NCI-H460 (cell line): ENCODE results near the gene STAC. TPM values are rescaled to one million over a fixed set of nuclear protein-coding genes. Genes with fewer than 3 reads are reported as not detected.
"Not testable (repeated sequence)": the region's sequence is repeated elsewhere in the genome, so short reads cannot be mapped to it uniquely, and the experiment has no call there.

Experiments used
- DNase-seq: peaks from one replicate; pipeline ENCODE4 v3.0.0-alpha.2; 2016; ENCODE audit warnings: low read depth; ENCODE audit errors: extremely low read depth
- total RNA-seq: library from RNA; depleted of rRNA; stranded (reverse); fragments of >200 nt; shearing (Covaris generic); gene quantifications from 2 replicates; pipeline ENCODE4 v1.2.3, GENCODE V29; 2014

STAC gene
- total RNA-seq, 1 experiment from 2014 or later, result 13.0 TPM

DNA sequence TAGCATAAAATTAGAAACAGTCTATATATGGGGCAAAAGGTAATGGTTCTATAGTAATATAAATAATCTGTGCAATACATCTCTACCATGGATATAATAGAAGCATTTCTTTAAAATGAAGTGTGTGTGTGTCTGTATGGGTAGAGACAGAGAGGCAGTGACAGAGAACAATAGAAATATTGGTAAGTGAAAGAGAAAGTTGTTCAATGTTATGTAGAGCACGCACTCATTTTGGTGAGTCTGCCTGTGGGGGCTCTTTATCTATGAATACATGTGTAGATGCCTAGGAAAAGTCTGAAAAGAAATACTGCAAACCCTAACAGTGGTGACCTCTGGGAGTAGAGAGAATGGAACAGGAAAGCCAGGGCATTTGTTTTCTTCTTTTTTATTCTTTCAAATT, 182.6 kb downstream of the STAC start:
- no peak for DNase-seq

DNA sequence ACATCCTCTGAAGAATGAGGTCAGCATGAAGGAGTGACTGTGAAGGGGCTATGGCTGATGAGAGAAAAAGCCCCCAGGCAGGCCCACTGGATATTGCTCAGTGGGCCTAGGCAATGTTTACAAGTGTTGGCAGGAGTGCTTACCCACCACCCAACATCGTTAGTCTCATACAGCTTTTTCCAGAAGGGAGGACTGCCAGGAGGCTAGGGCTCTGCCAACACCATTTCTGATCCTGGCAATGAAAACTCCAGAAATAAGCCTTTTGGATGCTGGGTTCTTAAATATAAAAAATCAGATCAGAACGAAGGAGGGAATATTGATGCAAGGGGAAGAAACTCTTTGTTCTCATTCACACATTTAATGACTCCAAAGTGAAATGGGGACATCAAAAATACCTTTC, 194.9 kb downstream of the STAC start:
- DNase-seq, result no peak

DNA sequence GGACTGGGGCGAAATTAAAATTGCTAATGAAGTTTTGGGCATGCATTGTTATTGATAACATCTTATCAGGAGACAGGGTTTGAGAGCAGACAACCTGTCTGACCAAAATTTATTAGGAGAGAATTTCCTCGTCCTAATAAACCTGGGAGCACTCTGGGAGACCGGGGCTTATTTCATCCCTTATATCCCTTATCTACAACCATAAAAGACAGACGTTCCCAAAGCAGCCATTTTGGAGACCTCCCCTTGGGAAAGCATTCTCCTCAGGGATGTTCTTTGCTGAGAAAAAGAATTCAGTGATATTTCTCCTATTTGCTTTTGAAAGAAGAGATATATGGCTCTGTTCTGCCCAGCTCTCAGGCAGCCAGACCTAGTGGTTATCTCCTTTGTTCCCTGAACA, 198.1 kb downstream of the STAC start:
- DNase-seq, result not testable (repeated sequence)

DNA sequence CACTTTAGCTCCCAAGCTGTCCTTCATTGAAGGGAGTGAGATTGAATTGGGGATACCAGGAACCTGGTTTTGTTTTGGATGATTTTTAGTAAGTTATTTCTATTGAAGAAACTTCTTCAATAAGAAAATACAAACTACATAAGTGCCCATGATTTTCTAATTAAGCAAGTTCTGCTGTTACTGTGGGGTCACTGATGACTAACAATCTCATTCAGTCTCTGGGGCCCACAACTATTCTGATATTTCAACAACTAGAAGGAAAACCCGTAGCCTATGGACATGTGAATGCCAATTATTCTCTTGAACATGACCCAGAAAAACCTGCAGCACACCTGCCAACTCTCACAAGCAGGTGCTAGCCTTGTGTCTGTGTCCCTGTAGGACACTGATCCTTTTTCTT, 199.4 kb downstream of the STAC start:
- no peak for DNase-seq

DNA sequence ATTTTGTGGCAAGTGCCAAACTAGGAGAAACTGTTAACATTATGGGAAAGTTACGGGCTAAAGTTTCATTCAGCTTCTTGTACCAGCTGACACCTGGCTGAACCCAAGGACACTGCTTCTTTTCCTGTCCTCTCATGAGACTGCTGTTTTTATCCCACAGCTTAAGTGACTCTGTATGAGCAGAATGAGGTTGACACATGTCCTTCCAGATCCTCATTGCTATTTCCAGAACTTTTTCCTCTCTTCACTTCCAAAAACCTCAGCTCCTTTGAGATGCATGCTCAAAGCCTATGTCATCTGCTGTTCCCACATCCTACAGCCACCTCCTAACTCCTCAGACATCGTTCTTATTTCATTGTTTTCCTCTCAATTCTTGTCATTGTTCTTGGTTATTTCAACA, 200.4 kb downstream of the STAC start:
- DNase-seq, result no peak

DNA sequence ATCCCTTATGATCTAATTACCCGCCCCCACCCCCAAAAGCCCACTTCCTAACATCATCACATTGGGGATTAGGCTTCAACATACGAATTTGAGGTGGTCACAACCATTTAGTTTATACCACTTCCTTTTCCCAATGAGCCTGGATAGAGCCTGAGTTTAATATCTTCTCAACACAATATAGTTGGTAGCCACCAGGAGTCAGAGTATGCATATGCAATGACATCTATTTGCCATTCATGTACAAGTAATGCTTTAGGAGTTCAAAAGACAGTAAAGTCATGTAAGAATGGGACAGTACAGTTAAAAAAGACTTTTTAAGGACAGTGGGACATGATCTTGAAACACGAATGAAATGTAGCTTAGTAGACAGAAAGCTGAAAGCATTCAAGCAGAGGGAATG, 211.7 kb downstream of the STAC start:
- no peak for DNase-seq

DNA sequence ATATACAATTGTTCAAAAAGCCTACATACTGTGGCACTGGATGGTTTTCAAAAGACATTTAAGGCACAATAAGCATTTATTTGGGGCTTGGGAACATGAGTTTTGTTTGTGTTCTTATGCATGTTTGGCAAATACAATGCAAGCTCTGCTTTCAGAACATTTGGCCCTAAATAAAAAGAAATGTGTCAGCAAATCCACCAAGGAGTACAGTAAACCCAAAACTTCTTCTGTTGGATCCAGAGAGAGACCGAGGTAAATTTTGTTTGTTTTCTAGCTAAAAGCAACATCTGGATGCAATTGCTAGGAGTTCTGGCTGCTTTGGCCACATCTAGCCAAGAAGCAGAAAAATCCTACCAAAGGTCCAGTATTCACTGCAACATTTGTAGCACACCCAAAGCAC, 215.2 kb downstream of the STAC start:
- no peak for DNase-seq

DNA sequence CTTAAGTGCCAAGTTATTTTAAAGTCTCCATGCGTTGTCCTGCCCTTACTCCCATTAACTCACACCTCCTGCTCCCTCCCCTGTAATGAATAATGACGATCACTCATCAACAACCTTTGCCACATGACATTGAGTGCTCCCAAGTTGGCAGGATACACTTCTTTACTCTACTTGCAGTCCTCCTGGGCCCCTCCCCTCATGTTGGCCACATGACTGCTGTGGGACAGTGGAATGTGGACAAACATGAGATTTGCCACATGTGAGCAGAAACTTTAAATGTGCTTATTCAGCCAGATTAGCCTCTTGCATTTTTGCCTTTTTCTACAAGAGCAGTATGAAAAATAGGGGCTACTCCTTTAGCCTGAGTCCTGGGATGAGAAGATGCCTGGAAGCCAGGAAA, 216.1 kb downstream of the STAC start:
- no peak for DNase-seq

DNA sequence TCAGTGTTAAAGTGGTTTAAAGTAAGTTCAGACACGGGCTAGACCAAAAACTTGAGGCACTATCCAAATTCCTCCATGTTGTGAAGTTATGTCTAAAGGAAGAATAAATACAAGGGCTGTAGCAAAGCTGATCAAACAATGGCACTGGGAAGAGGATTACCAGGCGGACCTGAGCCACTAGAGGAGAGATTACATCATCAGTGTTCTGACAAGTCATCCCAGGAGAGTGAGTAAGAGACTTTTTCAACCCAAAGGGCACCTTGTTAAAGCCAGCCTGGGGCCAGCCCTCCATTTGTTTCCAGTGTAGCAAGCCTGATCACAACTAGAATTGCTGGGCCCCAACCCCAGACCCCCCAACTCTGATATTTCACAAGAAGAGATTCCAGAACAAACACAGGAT, 217.1 kb downstream of the STAC start:
- DNase-seq, result peak; percentile 13
